ENCODE measurements around the gene ASTL. TPM values are rescaled to one million over a fixed set of nuclear protein-coding genes. Genes with fewer than 3 reads are reported as not detected.

ASTL gene
- total RNA-seq, 1 experiment from 2014 or later: not detected

DNA sequence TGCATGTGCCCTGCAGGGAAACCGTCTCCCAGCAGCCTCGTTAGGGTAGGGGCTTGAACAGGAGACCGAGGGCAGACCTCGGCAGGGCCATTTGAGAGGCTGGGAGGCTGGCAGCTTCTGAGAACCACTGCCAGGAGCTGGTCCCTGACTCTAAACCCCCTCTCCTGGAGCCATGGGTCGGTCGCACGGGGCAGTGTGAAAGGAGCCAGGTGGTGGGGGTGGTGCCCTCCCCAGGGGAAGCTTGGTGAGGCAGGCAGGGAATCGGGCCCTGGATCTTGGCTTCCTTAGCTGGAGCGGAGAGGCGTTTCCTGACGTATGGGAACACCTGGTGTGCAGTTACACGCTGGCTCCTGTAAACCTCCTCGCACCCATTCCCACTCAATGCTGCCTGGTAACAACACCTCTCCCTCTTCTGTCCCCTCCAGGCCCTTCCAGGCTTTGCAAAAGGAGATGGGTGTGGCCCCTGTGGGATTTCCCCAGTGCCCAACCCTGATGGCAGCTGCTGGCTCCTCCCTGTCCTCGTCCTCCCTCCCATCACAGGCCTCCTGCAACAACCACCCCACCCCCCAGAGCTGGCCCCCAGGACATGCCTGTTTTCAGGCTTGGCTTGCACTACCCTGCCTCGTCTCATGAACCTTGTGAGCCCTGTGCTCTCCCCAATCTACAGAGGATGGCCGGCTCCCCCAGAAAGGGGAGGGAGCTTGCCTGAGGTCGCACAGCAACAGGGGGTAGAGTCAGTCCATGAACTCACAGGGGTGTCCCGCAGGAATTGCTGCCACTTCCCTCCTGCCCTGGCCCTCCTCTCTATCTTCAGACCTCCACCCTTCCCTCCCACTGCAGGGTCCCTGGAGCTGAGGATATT, 46.4 kb downstream of the ASTL start:
- ChIA-PET CTCF (no interaction called here), POLR2A (ENCODE audit: unreplicated experiment) (no interaction called here)
- no peaks in the 10 kb centered on the region for H3K9me2 ChIP-seq (replicated peaks; ENCODE audit: low read length)
- TF ChIP-seq, protein P1, sequence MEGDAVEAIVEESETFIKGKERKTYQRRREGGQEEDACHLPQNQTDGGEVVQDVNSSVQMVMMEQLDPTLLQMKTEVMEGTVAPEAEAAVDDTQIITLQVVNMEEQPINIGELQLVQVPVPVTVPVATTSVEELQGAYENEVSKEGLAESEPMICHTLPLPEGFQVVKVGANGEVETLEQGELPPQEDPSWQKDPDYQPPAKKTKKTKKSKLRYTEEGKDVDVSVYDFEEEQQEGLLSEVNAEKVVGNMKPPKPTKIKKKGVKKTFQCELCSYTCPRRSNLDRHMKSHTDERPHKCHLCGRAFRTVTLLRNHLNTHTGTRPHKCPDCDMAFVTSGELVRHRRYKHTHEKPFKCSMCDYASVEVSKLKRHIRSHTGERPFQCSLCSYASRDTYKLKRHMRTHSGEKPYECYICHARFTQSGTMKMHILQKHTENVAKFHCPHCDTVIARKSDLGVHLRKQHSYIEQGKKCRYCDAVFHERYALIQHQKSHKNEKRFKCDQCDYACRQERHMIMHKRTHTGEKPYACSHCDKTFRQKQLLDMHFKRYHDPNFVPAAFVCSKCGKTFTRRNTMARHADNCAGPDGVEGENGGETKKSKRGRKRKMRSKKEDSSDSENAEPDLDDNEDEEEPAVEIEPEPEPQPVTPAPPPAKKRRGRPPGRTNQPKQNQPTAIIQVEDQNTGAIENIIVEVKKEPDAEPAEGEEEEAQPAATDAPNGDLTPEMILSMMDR (conservative IDR thresholded peaks at IDR 0.05; ENCODE audit: low read depth, low read length): no peak
- no peak for TF ChIP-seq EZH2phosphoT487 (IDR thresholded peaks at IDR 0.05; ENCODE audit: borderline replicate concordance, low read length)
- TF ChIP-seq EZH2 (IDR thresholded peaks at IDR 0.05; ENCODE audit: low read length, unreplicated experiment): no peak
- H3K9me3 ChIP-seq (ENCODE audit: low read length): no peaks in the 10 kb centered on the region
- no peak overlapping the region for H3K9ac ChIP-seq (ENCODE audit: low read length)
- no peaks in the 10 kb centered on the region for H3F3A ChIP-seq (ENCODE audit: low read length, unreplicated experiment)
- no TSS peak for BruUV-seq (replicated peaks)
- H3K36me3 ChIP-seq (ENCODE audit: low read depth, low read length): no peaks in the 10 kb centered on the region
- H3K4me2 ChIP-seq (ENCODE audit: low read length): no peak overlapping the region
- no peak overlapping the region for H3K27ac ChIP-seq (ENCODE audit: low read length)
- H2AFZ ChIP-seq (ENCODE audit: low read length): no peak overlapping the region
- no peaks in the 10 kb centered on the region for H3K79me2 ChIP-seq (ENCODE audit: low read length)
- DNase-seq: no peak
- H3K4me3 ChIP-seq (ENCODE audit: low read length): no peak overlapping the region
- no peaks in the 10 kb centered on the region for H4K20me1 ChIP-seq (ENCODE audit: low read length)
- intact Hi-C loops (cut with micrococcal nuclease): no loop called here
- ATAC-seq: no peak
- H3K4me1 ChIP-seq (ENCODE audit: insufficient read depth, low read length): no peaks in the 10 kb centered on the region
- no peaks in the 10 kb centered on the region for H3K27me3 ChIP-seq (ENCODE audit: low read length)

DNA sequence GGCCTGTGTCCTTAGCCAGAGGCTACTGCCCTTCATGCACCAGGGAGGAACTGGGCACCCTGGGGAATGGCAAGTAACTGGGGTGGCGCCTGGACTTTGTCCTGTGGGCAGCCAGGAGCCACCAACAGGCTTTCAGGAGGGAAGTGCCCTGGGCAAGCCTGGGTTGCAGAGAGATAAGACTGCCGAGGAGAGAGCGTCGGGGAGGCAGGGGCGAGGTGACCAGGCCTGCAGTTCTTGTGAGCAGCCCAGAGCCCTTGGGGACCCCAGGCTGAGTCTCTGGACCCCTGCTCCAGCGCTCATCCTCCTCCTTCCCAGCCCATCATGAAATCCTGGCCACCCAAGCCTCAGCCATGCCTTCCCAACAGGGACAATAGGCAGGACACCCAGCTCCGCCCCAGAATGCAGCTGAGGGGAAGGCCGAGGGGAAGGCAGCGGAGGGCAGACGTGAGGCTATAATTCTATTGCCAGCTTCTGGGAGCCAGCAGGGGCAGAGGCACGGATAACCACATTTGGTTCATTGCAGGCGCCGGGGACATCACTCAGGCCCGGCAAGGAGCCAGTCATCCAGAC, 47.1 kb downstream of the ASTL start:
- no peak overlapping the region for H3K27ac ChIP-seq (ENCODE audit: low read length)
- BruUV-seq (replicated peaks): no TSS peak
- ATAC-seq: no peak

More for the DNA sequence above, 47.1 kb downstream of the ASTL start:
- ChIA-PET CTCF (no interaction called here), POLR2A (ENCODE audit: unreplicated experiment) (no interaction called here)
- H4K20me1 ChIP-seq (ENCODE audit: low read length): no peaks in the 10 kb centered on the region
- H3K27me3 ChIP-seq (ENCODE audit: low read length): no peaks in the 10 kb centered on the region
- H3K4me2 ChIP-seq (ENCODE audit: low read length): no peak overlapping the region
- no peaks in the 10 kb centered on the region for H3K4me1 ChIP-seq (ENCODE audit: insufficient read depth, low read length)
- H3K79me2 ChIP-seq (ENCODE audit: low read length): no peaks in the 10 kb centered on the region
- no peak overlapping the region for H3K4me3 ChIP-seq (ENCODE audit: low read length)
- intact Hi-C loops (cut with micrococcal nuclease): no loop called here
- no peaks in the 10 kb centered on the region for H3K9me3 ChIP-seq (ENCODE audit: low read length)
- TF ChIP-seq EZH2phosphoT487 (IDR thresholded peaks at IDR 0.05; ENCODE audit: borderline replicate concordance, low read length): no peak
- TF ChIP-seq EZH2 (IDR thresholded peaks at IDR 0.05; ENCODE audit: low read length, unreplicated experiment): no peak
- TF ChIP-seq, protein P1 (conservative IDR thresholded peaks at IDR 0.05; ENCODE audit: low read depth, low read length): no peak
- H2AFZ ChIP-seq (ENCODE audit: low read length): no peak overlapping the region
- no peak for DNase-seq
- no peaks in the 10 kb centered on the region for H3K9me2 ChIP-seq (replicated peaks; ENCODE audit: low read length)
- no peak overlapping the region for H3K9ac ChIP-seq (ENCODE audit: low read length)
- no peaks in the 10 kb centered on the region for H3F3A ChIP-seq (ENCODE audit: low read length, unreplicated experiment)
- H3K36me3 ChIP-seq (ENCODE audit: low read depth, low read length): no peaks in the 10 kb centered on the region

All from PC-3 (cell line).